Psoas muscle (tissue), 8 donors: ENCODE data around the gene KRT9. TPM values are rescaled to one million over a fixed set of nuclear protein-coding genes. Genes with fewer than 3 reads are reported as not detected.
A peak's percentile ranks its signal among the peaks of the same experiment; 100 is the strongest.

Source experiments
- ATAC-seq, 4 donors: fragments of 200-7000 bp; cut with Tn5 transposase; one replicate each; pipeline ENCODE4 v1.9.1; 2020; ENCODE audit warnings: moderate library complexity in 3 of 4, mild to moderate bottlenecking in 2 of 4
- DNase-seq, 2 donors: peaks; one replicate each; pipeline ENCODE4 v3.0.0-alpha.2; 2020
- H3K27ac ChIP-seq: fragments of 200-600 bp; one replicate; pipeline ENCODE4 v1.8.0; 2022
- H3K27me3 ChIP-seq, 3 donors: fragments of 200-600 bp in 1 of 3; one replicate each; pipeline versions ENCODE4 v1.6.1 to v1.8.0; 2013 to 2022; ENCODE audit warnings: low read length in 2 of 3, mild to moderate bottlenecking in 2 of 3, moderate library complexity in 1 of 3; ENCODE audit not compliant: insufficient read depth in 3 of 3
- H3K36me3 ChIP-seq, 2 donors: fragments of 200-600 bp in 1 of 2; one replicate each; pipeline versions ENCODE4 v1.6.1 to v1.8.0; 2013 to 2022; ENCODE audit warnings: low read depth in 1 of 2, mild to moderate bottlenecking in 1 of 2, moderate library complexity in 1 of 2; ENCODE audit not compliant: insufficient read depth in 1 of 2
- H3K4me1 ChIP-seq: fragments of 200-600 bp; one replicate; pipeline ENCODE4 v1.8.0; 2022
- H3K4me3 ChIP-seq: fragments of 200-600 bp; one replicate; pipeline ENCODE4 v1.8.0; 2022; ENCODE audit warnings: mild to moderate bottlenecking
- H3K9me3 ChIP-seq: fragments of 200-600 bp; one replicate; pipeline ENCODE4 v1.8.0; 2022
- CTCF ChIP-seq: fragments of 200-600 bp; IDR thresholded peaks from one replicate; pipeline ENCODE4 v1.8.0; 2022; ENCODE audit warnings: antibody characterized with exemption
- WGBS, 3 donors: extraction: QIAGEN DNeasy Blood & Tissue Kit; methylation state at CpG; one replicate each; pipeline versions ENCODE4 v1.1.6 to v1.1.7; 2013; 5-methylcytosine and 5-hydroxymethylcytosine counted together
- intact Hi-C, 2 donors: fragments of 100-400 bp; cut with DNase I; formaldehyde crosslinking; loops; one replicate each; pipeline versions ENCODE4 v1.11.0 to v1.14.2; 2022
- polyA plus RNA-seq, 3 donors: library from polyadenylated mRNA; stranded (reverse); fragments of 200-250 nt; gene quantifications; one replicate each; pipeline ENCODE4 v1.2.3, GENCODE V29; 2013
- total RNA-seq, 4 donors: library from RNA; stranded (reverse); fragmentation: NEBNext Ultra II Directional in 2 of 4; extraction: Animal tissue kit (Norgen Biotek cat#: 25700) in 2 of 4; gene quantifications; one replicate each; pipeline versions ENCODE4 v1.2.1 to v1.2.4, GENCODE V29; 2021 to 2023
- donor health status: healthy with polysubstance abuse.
- donor health status: DM: no; HTN: no; CAD: no; lungs with moderate emphysema.
- donor health status: Bipolar disorder and iron deficiency.
- donor health status: healthy.
- donor health status: DM: yes; HTN: yes; CAD: no.
- donor health status: DM: no; HTN: no; CAD: no.
- donor health status: DM: no; HTN: no; CAD: no.
- donor health status: DM: yes; HTN: yes; CAD: no.

The KRT9 gene
- total and polyA plus RNA-seq, 7 donors: 0.01 TPM; not detected in 6

GRCh38 chr17:41528959-41529353, 42.9 kb downstream of the KRT9 start:
- H3K4me1 ChIP-seq: peaks cover 4% of the 10 kb centered on the region
- DNase-seq (no peak), ATAC-seq (no peak)
- no peak for TF ChIP-seq CTCF
- no peaks in the 10 kb centered on the region for H3K9me3 ChIP-seq
- no peaks in the 10 kb centered on the region for H3K36me3 ChIP-seq
- no peak overlapping the region for H3K4me3 ChIP-seq
- no peak overlapping the region for H3K27ac ChIP-seq
- intact Hi-C loops: no loop called here
- WGBS, 3 donors: 40 to 48% (median 48%) methylated on average over 10 of the region's 10 CpGs
- peaks cover 0 to 53% (median 26%) of the 10 kb centered on the region in 3 donors for H3K27me3 ChIP-seq

DNA sequence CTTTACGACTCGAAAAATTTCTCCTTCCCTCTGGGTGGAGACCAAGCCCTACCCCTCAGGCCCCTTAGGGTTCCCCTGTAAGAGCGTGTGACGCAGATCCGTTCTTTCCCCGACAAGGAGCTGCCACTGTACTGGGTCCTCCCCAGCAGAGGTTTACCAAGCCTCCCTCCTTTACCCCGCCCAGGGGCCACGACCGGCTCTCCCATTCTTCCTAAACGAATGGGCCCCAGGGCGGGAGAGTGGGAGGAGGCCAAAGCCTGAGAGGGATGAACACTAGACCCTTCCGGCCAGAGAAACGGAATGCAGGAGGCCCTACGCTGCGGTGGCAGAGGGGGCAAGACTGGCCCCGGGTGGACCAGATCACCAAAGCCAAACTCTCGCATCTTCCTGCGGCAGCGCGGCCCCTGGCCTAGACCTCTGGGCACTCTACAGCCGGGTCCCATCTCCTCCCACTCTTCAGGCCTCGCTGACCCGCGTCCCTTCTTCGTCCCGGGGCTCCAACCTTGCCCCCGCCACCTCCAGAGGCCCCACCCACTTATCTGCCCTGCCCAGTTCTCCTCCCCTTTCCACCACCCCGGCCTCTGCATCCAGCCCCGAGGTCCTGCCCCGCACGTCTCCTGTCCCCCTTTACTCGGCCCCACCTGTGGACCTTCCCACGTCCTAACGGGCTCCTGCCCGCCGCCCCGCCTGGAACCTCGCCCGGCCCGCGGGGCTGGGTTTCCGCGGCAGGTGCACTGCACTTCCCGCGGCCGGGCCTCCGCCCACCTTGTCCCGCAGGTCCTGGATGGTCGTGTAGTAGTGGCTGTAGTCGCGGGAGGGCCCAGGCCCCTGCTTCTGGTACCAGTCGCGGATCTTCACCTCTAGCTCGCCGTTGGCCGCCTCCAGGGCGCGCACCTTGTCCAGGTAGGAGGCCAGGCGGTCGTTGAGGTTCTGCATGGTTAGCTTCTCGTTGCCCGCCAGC, 44.5 kb downstream of the KRT9 start:
- no peaks in the 10 kb centered on the region for H3K36me3 ChIP-seq
- TF ChIP-seq CTCF: no peak
- H3K27ac ChIP-seq: no peak overlapping the region
- ATAC-seq: no peak
- H3K4me1 ChIP-seq: peaks cover 4% of the 10 kb centered on the region
- intact Hi-C loops: no loop called here
- H3K27me3 ChIP-seq: peaks cover 0 to 59% (median 28%) of the 10 kb centered on the region in 3 donors
- no peaks in the 10 kb centered on the region for H3K9me3 ChIP-seq
- 7 to 10% (median 8%) methylated on average over 55 to 62 of the region's 62 CpGs for WGBS, 3 donors
- DNase-seq: no peak
- H3K4me3 ChIP-seq: peak overlapping the region; percentile 41

- no peak for DNase-seq
- H3K4me3 ChIP-seq: no peak overlapping the region
- H3K4me1 ChIP-seq: peaks cover 4% of the 10 kb centered on the region
- H3K27me3 ChIP-seq: peaks cover 0 to 45% (median 27%) of the 10 kb centered on the region in 3 donors
- no peaks in the 10 kb centered on the region for H3K36me3 ChIP-seq
- no peak for ATAC-seq
- intact Hi-C loops: no loop called here
- H3K27ac ChIP-seq: no peak overlapping the region
- TF ChIP-seq CTCF: no peak
- WGBS, 3 donors: 83 to 89% (median 85%) methylated on average over 11 of the region's 11 CpGs
- no peaks in the 10 kb centered on the region for H3K9me3 ChIP-seq
Observed at GRCh38 chr17:41524261-41524660, 47.6 kb downstream of the KRT9 start.

GRCh38 chr17:41523787-41524186, 48.1 kb downstream of the KRT9 start:
- H3K27me3 ChIP-seq: peaks cover 0 to 40% (median 27%) of the 10 kb centered on the region in 3 donors
- DNase-seq (no peak), ATAC-seq (no peak)
- H3K36me3 ChIP-seq: no peaks in the 10 kb centered on the region
- H3K9me3 ChIP-seq: no peaks in the 10 kb centered on the region
- TF ChIP-seq CTCF: no peak
- WGBS, 3 donors: 61 to 64% (median 63%) methylated on average over 19 of the region's 19 CpGs
- H3K4me3 ChIP-seq: no peak overlapping the region
- H3K4me1 ChIP-seq: peaks cover 4% of the 10 kb centered on the region
- no peak overlapping the region for H3K27ac ChIP-seq
- intact Hi-C loops: no loop called here
